OCI-LY3 (cell line): ENCODE measurements around the gene SFXN5.

ENCODE experiments used
- EZH2phosphoT487 ChIP-seq: fragments of 200-600 bp; shearing (Covaris generic); IDR thresholded peaks from 2 replicates; pipeline ENCODE4 v1.6.1; 2018; ENCODE audit warnings: antibody characterized with exemption, mixed run types, low read depth
- TF ChIP-seq, protein P1 (sequence below): fragments of 200-600, 300-600 bp; sonication (generic); IDR thresholded peaks from 2 replicates; pipeline ENCODE4 v1.5.1; 2014; ENCODE audit warnings: antibody characterized with exemption, low read length, low read depth

DNA sequence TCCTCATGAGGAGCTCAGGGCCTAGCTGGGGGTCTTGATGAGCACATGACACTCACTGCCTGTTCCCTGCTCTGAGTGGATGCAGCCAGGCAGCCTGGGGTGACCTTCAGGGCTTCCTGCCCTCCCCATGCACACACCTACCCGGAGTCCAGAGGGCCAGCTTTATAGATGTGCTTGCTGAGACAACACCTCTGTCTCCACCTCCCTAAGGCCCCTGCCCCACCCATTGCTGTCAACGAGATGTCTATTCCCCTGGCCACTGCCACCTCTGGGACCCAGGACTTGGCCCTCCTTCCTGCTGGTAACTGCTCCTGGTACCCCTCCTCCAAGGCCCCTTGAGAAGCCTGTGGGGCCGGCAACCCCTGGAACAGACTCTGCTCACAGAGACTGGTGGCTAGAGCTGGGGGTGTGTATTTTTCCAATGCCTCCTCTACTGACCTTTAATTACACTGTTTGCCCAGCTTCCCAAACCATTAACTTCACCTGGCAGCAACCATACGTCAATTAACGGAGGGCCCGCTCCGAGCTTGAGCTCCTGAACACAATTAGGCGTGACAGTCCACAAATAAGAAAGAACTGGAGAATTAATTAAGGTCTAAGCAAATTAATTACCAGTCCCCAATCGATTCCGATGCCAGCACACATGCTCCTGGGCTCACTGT is 87.9 kb downstream of the SFXN5 start:
- TF ChIP-seq, protein P1, sequence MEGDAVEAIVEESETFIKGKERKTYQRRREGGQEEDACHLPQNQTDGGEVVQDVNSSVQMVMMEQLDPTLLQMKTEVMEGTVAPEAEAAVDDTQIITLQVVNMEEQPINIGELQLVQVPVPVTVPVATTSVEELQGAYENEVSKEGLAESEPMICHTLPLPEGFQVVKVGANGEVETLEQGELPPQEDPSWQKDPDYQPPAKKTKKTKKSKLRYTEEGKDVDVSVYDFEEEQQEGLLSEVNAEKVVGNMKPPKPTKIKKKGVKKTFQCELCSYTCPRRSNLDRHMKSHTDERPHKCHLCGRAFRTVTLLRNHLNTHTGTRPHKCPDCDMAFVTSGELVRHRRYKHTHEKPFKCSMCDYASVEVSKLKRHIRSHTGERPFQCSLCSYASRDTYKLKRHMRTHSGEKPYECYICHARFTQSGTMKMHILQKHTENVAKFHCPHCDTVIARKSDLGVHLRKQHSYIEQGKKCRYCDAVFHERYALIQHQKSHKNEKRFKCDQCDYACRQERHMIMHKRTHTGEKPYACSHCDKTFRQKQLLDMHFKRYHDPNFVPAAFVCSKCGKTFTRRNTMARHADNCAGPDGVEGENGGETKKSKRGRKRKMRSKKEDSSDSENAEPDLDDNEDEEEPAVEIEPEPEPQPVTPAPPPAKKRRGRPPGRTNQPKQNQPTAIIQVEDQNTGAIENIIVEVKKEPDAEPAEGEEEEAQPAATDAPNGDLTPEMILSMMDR, result no peak
- no peak for TF ChIP-seq EZH2phosphoT487
